HTERT RPE-1 (cell line): ENCODE measurements around the gene HSDL2.
"Not testable (repeated sequence)": the region's sequence is repeated elsewhere in the genome, so short reads cannot be mapped to it uniquely, and the experiment has no call there.

Experiments
- in situ Hi-C: fragments of 300-500 bp; cut with MboI; formaldehyde crosslinking; loops from 4 replicates; pipeline ENCODE4 v1.14.3; 2020; ENCODE audit warnings: low sequenced_read_pairs

The HSDL2 gene

GRCh38 chr9:112391936-112392560 lies 12.1 kb downstream of the HSDL2 start:
- in situ Hi-C loops = not testable (repeated sequence)

- in situ Hi-C loops = not testable (repeated sequence)
These were observed 13.2 kb downstream of the HSDL2 start for GRCh38 chr9:112393146-112393545.

- in situ Hi-C loops = no loop called here
These were observed 16.5 kb downstream of the HSDL2 start for GRCh38 chr9:112396416-112396815.

DNA sequence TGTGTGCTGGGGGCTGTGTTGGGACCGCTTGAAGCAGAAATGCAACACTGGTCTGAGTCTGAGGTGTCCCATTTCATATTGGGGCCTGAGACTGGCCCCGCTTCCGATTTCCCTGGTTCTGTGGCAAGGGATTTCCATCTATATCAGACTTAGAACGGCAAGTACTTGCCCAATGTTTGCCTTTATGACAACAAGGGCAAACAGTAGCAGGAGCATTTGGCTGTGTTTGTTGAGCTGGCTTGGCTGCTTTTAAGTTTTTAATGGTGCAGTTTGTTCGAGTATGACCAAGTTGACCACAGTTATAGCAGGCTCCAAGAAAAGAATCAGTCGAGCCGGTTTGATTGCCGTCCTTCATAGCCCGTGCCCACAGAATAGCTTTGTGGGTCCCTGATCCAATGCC lies 17.0 kb downstream of the HSDL2 start:
- in situ Hi-C loops = no loop called here

DNA sequence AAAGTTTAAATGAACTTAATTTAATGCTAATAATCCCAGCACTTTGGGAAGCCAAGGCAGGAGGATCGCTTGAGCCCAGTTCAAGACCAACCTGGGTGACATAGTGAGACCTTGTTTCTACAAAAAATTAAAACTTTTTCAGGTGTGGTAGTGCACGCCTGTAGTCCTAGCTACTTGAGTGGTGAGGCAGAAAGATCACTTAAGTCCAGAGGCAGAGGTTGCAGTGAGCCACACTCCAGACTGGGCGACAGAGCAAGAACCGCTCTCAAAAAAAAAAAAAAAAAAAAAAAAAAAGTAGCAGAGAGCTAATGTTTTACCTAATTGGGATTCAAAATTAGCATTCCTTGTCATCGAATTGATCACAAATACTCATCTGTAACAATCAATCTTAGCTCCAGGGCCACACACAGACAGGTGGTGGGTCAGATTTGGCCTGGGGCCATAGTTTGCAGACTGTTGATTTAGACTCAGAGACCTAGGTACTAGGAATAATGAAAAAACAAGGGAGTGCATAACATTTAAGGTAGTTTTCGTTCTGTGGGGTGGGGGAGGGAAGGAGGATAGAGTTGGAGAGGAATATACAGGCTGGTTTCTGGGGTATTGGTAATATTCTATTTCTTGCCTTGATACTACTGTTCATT lies 21.4 kb downstream of the HSDL2 start:
- in situ Hi-C loops = no loop called here

- in situ Hi-C loops = no loop called here
These were observed 23.8 kb downstream of the HSDL2 start for GRCh38 chr9:112403614-112404201.

DNA sequence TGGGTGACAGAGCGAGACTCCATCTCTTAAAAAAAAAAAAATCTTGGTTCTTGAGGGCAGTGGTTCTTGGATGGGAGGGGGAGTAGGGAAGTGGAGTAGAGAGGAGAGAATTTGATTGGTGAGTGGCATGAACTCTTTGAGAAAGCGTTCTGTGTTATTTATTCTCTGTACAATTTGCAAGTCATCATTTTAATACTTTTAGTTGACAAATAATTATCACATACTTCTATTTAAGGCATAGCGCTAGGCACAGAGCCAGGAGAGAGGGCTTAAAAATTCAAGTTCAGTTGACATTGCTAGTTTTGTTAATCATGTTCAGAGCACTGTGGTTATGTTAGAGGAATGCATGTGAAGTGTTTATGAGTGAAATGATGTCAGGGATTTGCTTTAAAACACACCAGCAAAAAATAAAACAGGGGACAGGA lies 24.6 kb downstream of the HSDL2 start:
- in situ Hi-C loops = no loop called here

- in situ Hi-C loops = no loop called here
These were observed 28.4 kb downstream of the HSDL2 start for GRCh38 chr9:112408275-112408674.

DNA sequence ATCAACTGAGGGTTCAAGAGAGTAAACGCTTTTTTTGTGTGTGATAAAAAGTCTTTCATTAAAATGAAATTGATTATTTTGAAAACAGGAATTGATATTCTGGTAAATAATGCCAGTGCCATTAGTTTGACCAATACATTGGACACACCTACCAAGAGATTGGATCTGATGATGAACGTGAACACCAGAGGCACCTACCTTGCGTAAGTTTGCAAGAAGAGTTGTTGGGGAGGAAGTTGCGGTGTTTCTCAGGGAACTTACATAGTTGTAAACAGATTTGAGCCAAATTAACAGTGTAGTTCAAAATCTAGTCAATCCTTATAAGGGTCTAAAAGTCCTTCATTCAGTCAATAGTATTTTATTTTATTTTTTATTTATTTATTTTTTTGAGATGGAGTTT lies 28.9 kb downstream of the HSDL2 start:
- in situ Hi-C loops = no loop called here

DNA sequence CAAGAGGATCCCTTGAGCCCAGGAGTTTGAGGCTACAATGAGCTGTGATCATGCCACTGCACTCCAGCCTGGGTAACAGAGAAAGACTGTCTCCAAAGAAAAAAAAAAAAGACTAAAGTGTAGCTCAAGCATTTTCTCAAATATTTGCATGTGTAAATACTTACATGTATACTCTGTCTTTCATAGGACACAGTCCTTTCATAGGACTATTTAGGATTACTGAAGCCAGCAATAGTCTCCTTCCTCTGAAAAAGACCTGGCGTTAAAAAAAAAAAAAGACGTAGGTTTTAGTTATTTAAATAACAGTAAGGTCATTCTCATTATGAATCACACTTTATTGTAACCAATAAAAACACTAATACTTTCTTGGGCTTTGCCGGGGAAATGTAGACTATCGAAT lies 29.9 kb downstream of the HSDL2 start:
- in situ Hi-C loops = no loop called here

DNA sequence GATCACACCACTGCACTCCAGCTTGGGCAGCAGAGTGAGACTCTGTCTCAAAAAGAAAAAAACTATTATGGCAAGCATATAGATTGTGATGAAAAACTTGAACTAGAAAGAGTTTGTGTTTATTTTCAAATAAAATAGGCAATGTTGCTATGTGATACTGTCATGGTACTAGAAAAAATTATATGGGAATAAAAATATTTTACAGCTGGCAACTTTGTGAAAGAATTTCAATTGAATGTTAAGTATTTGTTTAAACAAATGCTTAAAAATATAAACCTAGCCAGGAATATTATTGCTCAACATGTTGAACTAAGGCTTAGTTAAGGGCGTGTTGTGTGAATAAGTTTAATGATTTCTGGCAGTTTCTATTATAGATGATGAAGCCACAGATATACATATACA lies 31.7 kb downstream of the HSDL2 start:
- in situ Hi-C loops = no loop called here

- in situ Hi-C loops = not testable (repeated sequence)
These were observed 33.8 kb downstream of the HSDL2 start for GRCh38 chr9:112413728-112414127.

DNA sequence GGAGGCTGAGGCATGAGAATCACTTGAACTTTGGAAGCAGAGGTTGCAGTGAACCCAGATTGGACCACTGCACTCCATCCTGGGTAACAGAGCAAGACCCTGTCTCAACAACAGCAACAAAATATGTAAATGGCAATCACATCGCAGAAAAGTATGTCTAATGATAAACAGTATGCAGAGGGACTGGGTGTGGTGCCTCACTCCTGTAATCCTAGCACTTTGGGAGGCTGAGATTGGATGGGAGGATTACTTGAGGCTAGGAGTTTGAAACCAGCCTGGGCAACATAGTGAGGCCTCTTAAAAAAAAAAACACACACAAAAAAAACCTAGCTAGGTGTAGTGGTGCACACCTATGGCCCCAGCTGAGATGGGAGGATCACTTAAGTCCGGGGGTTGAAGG lies 40.3 kb downstream of the HSDL2 start:
- in situ Hi-C loops = no loop called here

GRCh38 chr9:112421771-112422222 lies 41.9 kb downstream of the HSDL2 start:
- in situ Hi-C loops = no loop called here

DNA sequence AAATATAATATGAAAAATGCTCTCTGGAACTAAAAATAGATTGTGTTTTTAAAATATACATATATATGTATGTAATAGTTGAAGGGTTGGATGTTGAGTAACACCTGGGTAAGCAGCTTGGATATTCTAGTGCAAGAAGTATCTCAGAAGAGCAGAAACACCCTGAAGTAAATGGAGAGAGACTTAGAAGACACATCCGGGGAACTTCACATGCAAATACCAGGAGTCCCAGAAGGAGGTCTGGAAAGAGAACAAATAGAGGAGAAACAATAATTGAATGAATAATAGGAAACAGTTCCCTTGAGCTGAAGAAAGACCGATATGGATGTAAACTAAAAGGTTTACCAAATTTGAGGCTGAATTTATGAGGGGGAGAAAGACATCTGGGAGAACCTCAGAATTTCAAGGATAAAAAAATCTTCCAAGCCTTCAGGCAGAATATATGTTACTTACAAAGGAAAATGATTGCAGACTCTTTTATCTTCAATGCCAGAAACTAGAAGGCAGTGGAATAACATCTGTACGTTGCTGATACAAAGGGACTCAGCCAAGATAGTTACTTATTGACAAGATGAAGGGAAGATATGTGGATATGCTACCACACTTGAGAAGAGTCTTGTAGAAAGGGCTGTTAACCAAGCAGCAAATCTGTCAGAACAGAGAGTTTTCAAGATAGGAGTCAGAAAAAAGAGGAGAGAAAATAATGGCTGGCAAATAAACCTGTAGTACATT lies 42.7 kb downstream of the HSDL2 start:
- in situ Hi-C loops = no loop called here

GRCh38 chr9:112430006-112430522 lies 50.2 kb downstream of the HSDL2 start:
- in situ Hi-C loops = no loop called here

- in situ Hi-C loops = no loop called here
These were observed 53.8 kb downstream of the HSDL2 start for GRCh38 chr9:112433499-112434392.

- in situ Hi-C loops = no loop called here
These were observed 54.6 kb downstream of the HSDL2 start for GRCh38 chr9:112434487-112434886.

DNA sequence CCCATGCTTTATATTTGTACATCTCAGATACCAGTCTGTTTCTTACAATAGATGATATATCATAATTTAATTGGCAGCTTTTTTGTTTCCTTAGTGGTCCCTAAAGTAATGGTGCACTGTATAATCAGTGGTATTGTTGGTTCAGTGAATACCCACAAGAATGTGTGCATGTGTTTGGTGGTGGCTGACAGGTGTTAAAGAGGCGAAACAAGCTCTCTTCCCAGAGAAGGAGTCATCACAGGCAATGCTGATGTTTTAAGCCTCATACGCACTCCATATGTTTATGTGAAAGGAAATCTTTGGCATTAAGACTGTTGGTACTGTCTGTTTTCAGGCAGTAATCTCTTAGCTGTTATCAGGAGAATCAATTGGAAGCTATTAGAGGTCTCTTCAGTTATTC lies 57.5 kb downstream of the HSDL2 start:
- in situ Hi-C loops = no loop called here

GRCh38 chr9:112439171-112439570 lies 59.3 kb downstream of the HSDL2 start:
- in situ Hi-C loops = no loop called here
